BLaER1 treated with 17β-estradiol and CSF1 and Interleukin-3, amounts not matched to agents 10 nM and 100 nM (cell line): ENCODE data around the gene UAP1L1.

Source experiments
- H3K27ac ChIP-seq, 11 experiments: shearing (Covaris generic); formaldehyde crosslinking; 2 replicates each; pipeline ENCODE4 v1.8.1; 2022
- H3K27me3 ChIP-seq, 11 experiments: shearing (Covaris generic); formaldehyde crosslinking; 2 replicates each; pipeline ENCODE4 v1.8.1; 2022
- H3K36me3 ChIP-seq, 11 experiments: shearing (Covaris generic); formaldehyde crosslinking; 2 replicates each; pipeline ENCODE4 v1.8.1; 2022
- H3K4me1 ChIP-seq, 10 experiments: shearing (Covaris generic); formaldehyde crosslinking; 2 replicates each; pipeline ENCODE4 v1.8.1; 2022
- H3K4me2 ChIP-seq, 11 experiments: shearing (Covaris generic); formaldehyde crosslinking; 2 replicates each; pipeline ENCODE4 v1.8.1; 2022
- H3K4me3 ChIP-seq, 10 experiments: shearing (Covaris generic); formaldehyde crosslinking; 2 replicates each; pipeline ENCODE4 v1.8.1; 2022
- H3K9ac ChIP-seq, 11 experiments: shearing (Covaris generic); formaldehyde crosslinking; 2 replicates each; pipeline ENCODE4 v1.8.1; 2022
- H3K9me3 ChIP-seq, 11 experiments: shearing (Covaris generic); formaldehyde crosslinking; replicated peaks in 1 of 11; 2 replicates each; pipeline ENCODE4 v1.8.1; 2022
- H4K20me1 ChIP-seq, 11 experiments: shearing (Covaris generic); formaldehyde crosslinking; 2 replicates each; pipeline ENCODE4 v1.8.1; 2022
- Cebpa-rat ChIP-seq, 11 experiments: shearing (Covaris generic); IDR thresholded peaks; 2 replicates each; pipeline ENCODE4 v1.8.1; 2022

UAP1L1 gene

GRCh38 chr9:137097761-137098462 lies 20.6 kb downstream of the UAP1L1 start:
- no peaks in the 10 kb centered on the region for H3K27me3 ChIP-seq
- H3K4me1 ChIP-seq, result peaks cover 9 to 28% (median 26%) of the 10 kb centered on the region in 10 experiments
- peak overlapping the region in 1 of 11 experiments; percentile 19; a peak in 1 of 22 replicates for H3K9ac ChIP-seq
- peak overlapping the region in 4 of 11 experiments; percentile 67 to 81 (median 76); a peak in 3 of 22 replicates for H3K4me2 ChIP-seq
- H3K4me3 ChIP-seq, result no peak overlapping the region
- TF ChIP-seq Cebpa-rat (IDR thresholded peaks at IDR 0.05), result no peak
- H4K20me1 ChIP-seq, result peaks cover 0 to 36% (median 0%) of the 10 kb centered on the region in 11 experiments; a peak in 9 of 22 replicates
- H3K36me3 ChIP-seq, result peaks cover 61 to 87% (median 73%) of the 10 kb centered on the region in 11 experiments
- peaks cover 12 to 26% (median 22%) of the 10 kb centered on the region in 11 experiments; a peak in 21 of 22 replicates for H3K9me3 ChIP-seq
- H3K27ac ChIP-seq, result no peak overlapping the region

- Histone ChIP-seq H3K27me3 (no peaks in the 10 kb centered on the region), H3K4me2 (no peak overlapping the region), H3K4me3 (no peak overlapping the region), H3K4me1 (peaks cover 9 to 28% (median 26%) of the 10 kb centered on the region in 10 experiments), H3K27ac (no peak overlapping the region), H3K36me3 (peaks cover 71 to 88% (median 81%) of the 10 kb centered on the region in 11 experiments), H3K9ac (no peak overlapping the region), H3K9me3 (peaks cover 20 to 37% (median 32%) of the 10 kb centered on the region in 11 experiments; a peak in 21 of 22 replicates), H4K20me1 (peaks cover 0 to 36% (median 0%) of the 10 kb centered on the region in 11 experiments; a peak in 9 of 22 replicates)
- TF ChIP-seq Cebpa-rat (IDR thresholded peaks at IDR 0.05), result no peak
These were observed 21.9 kb downstream of the UAP1L1 start for GRCh38 chr9:137099231-137099630.

GRCh38 chr9:137103206-137103999 lies 26.1 kb downstream of the UAP1L1 start:
- H3K27me3 ChIP-seq, result no peaks in the 10 kb centered on the region
- H3K36me3 ChIP-seq, result peaks cover 94 to 100% (median 97%) of the 10 kb centered on the region in 11 experiments
- peaks cover 0 to 41% (median 20%) of the 10 kb centered on the region in 11 experiments; a peak in 17 of 22 replicates for H4K20me1 ChIP-seq
- H3K4me3 ChIP-seq, result no peak overlapping the region
- peaks cover 20 to 37% (median 32%) of the 10 kb centered on the region in 11 experiments; a peak in 21 of 22 replicates for H3K9me3 ChIP-seq
- H3K9ac ChIP-seq, result no peak overlapping the region
- H3K27ac ChIP-seq, result no peak overlapping the region
- no peak for TF ChIP-seq Cebpa-rat (IDR thresholded peaks at IDR 0.05)
- no peak overlapping the region for H3K4me2 ChIP-seq
- no peaks in the 10 kb centered on the region for H3K4me1 ChIP-seq

GRCh38 chr9:137105814-137106661 lies 28.7 kb downstream of the UAP1L1 start:
- Histone ChIP-seq H3K4me2 (no peak overlapping the region), H3K9ac (no peak overlapping the region; a peak in 1 of 22 replicates), H3K4me1 (no peaks in the 10 kb centered on the region), H3K36me3 (peaks cover 94 to 100% (median 98%) of the 10 kb centered on the region in 11 experiments), H4K20me1 (peaks cover 24 to 59% (median 45%) of the 10 kb centered on the region in 11 experiments; a peak in 21 of 22 replicates), H3K4me3 (no peak overlapping the region), H3K27ac (no peak overlapping the region), H3K27me3 (no peaks in the 10 kb centered on the region), H3K9me3 (peaks cover 20 to 30% (median 29%) of the 10 kb centered on the region in 11 experiments; a peak in 21 of 22 replicates)
- no peak for TF ChIP-seq Cebpa-rat (IDR thresholded peaks at IDR 0.05)

DNA sequence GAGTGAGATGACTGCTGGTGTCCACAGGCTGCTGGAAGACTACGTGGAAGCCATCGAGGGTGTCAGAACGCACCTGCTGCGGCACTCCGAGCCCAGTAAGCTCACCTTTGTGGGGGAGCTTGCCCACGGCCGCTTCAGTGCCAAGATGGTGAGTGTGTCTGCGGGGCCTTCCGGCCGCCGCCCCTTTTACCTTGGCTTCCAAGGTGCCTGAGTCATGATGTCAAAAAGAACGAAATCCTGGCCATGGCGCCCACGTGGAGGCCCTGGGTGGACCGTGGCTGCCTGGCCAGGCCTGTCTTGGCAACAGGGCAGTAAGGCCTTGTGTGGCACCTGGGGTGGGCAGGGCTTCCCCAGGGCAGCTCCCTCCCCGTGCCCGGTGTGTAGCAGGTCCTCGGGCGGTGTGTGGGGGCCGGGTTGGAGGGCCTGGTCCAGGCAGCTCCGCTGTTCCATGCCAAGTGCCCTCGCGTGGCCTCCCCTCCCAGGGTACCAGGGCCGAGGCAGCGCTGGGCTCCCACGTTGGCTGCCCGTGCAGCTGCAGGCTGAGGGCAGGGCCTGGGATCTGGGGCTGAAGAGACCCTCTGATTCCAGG lies 29.4 kb downstream of the UAP1L1 start:
- Histone ChIP-seq H4K20me1 (peaks cover 24 to 66% (median 45%) of the 10 kb centered on the region in 11 experiments; a peak in 21 of 22 replicates), H3K4me3 (no peak overlapping the region), H3K27me3 (no peaks in the 10 kb centered on the region), H3K9me3 (peaks cover 14 to 23% (median 22%) of the 10 kb centered on the region in 11 experiments; a peak in 21 of 22 replicates), H3K4me2 (no peak overlapping the region), H3K9ac (no peak overlapping the region; a peak in 1 of 22 replicates), H3K27ac (no peak overlapping the region), H3K36me3 (peaks cover 93 to 100% (median 97%) of the 10 kb centered on the region in 11 experiments), H3K4me1 (no peaks in the 10 kb centered on the region)
- TF ChIP-seq Cebpa-rat (IDR thresholded peaks at IDR 0.05), result no peak

DNA sequence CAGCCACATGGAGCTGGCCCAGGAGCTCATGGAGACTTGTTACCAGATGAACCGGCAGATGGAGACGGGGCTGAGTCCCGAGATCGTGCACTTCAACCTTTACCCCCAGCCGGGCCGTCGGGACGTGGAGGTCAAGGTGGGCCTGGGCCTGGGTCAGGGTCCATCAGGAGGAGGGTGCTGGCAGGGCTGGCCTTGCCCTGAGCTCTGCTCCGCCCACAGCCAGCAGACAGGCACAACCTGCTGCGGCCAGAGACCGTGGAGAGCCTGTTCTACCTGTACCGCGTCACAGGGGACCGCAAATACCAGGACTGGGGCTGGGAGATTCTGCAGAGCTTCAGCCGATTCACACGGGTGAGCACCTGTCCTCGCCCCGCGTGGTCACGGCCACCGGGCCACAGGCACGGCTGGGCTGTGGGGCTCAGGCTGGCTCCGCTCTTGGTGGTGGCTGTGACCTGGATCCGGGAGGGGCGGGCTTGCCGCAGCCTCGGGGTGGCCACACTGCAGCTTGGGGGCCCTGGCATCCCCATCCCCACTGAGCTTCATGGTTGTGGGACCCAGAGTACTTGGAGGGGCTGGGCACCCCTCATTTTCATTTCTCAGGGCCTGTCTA lies 30.1 kb downstream of the UAP1L1 start:
- Histone ChIP-seq H3K9ac (no peak overlapping the region), H4K20me1 (peaks cover 29 to 73% (median 52%) of the 10 kb centered on the region in 11 experiments; a peak in 21 of 22 replicates), H3K36me3 (peaks cover 93 to 100% (median 97%) of the 10 kb centered on the region in 11 experiments)

DNA sequence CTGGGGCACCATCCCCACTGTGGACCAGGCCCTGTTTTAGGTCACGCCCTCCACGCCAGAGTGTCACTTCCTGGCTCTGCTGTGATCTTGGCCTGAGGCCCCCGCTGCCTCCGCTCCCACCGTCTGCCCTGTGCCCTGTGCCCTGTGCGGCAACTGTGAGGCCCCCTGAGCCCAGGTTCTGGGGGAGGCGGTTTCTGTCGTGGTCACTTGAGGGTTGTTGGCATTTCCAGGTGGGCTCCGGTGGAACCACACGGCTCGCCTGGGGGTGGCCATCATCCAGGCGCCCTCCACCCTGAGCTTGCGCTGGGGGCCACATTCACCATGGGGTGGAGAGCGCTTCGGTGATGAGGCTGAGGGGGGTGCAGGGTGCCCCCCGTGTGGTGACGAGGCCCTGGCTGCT lies 30.7 kb downstream of the UAP1L1 start:
- no peak overlapping the region for H3K9ac ChIP-seq
- H3K27me3 ChIP-seq, result no peaks in the 10 kb centered on the region
- H3K27ac ChIP-seq, result no peak overlapping the region
- H4K20me1 ChIP-seq, result peaks cover 35 to 78% (median 57%) of the 10 kb centered on the region in 11 experiments; a peak in 21 of 22 replicates
- H3K9me3 ChIP-seq, result peaks cover 2 to 11% (median 10%) of the 10 kb centered on the region in 11 experiments; a peak in 19 of 22 replicates
- peaks cover 93 to 100% (median 97%) of the 10 kb centered on the region in 11 experiments for H3K36me3 ChIP-seq
- no peak for TF ChIP-seq Cebpa-rat (IDR thresholded peaks at IDR 0.05)
- H3K4me3 ChIP-seq, result no peak overlapping the region
- H3K4me2 ChIP-seq, result no peak overlapping the region
- peaks cover under 1 to 10% (median 6%) of the 10 kb centered on the region in 10 experiments; a peak in 18 of 20 replicates for H3K4me1 ChIP-seq

More for the DNA sequence above, 30.1 kb downstream of the UAP1L1 start:
- peaks cover 8 to 16% (median 15%) of the 10 kb centered on the region in 11 experiments; a peak in 20 of 22 replicates for H3K9me3 ChIP-seq
- no peak overlapping the region for H3K4me2 ChIP-seq
- H3K4me3 ChIP-seq, result no peak overlapping the region
- H3K27me3 ChIP-seq, result no peaks in the 10 kb centered on the region
- H3K27ac ChIP-seq, result no peak overlapping the region
- peaks cover 0 to 4% (median under 1%) of the 10 kb centered on the region in 10 experiments; a peak in 5 of 20 replicates for H3K4me1 ChIP-seq
- no peak for TF ChIP-seq Cebpa-rat (IDR thresholded peaks at IDR 0.05)
